Transverse colon (tissue), 4 donors: Measurements from ENCODE around the gene FAM216A.

Experiments used
- CTCF ChIP-seq, 5 experiments: fragments of 200-600 bp in 3 of 5; fragments of 450-650 bp in 2 of 5; sonication (generic) in 3 of 5; IDR thresholded peaks; 1 replicate in 2 of 5; 2 replicates in 3 of 5; pipeline ENCODE4 v1.5.1; 2016 to 2017; ENCODE audit warnings: antibody characterized with exemption in 5 of 5, inconsistent platforms in 3 of 5, mild to moderate bottlenecking in 2 of 5, moderate library complexity in 1 of 5
- EP300 ChIP-seq: sonication (generic); formaldehyde crosslinking; IDR thresholded peaks from one replicate; pipeline ENCODE4 v1.6.1; 2017; ENCODE audit warnings: antibody characterized with exemption, low read depth
- POLR2A ChIP-seq: fragments of 450-650 bp; IDR thresholded peaks from one replicate; pipeline ENCODE4 v1.6.1; 2016; ENCODE audit warnings: antibody characterized with exemption, mild to moderate bottlenecking, moderate library complexity
- POLR2AphosphoS5 ChIP-seq, 3 donors: sonication (generic); formaldehyde crosslinking; IDR thresholded peaks; one replicate each; pipeline ENCODE4 v1.6.1; 2016; ENCODE audit warnings: antibody characterized with exemption in 3 of 3

GRCh38 chr12:110533607-110534006 is 65.0 kb downstream of the FAM216A start:
- TF ChIP-seq CTCF (IDR thresholded peaks at IDR 0.05) (no peak), POLR2A (no peak), EP300 (no peak), POLR2AphosphoS5 (IDR thresholded peaks at IDR 0.05) (no peak)
